HCT116 (cell line): ENCODE measurements around the gene OTOG. TPM values are rescaled to one million over a fixed set of nuclear protein-coding genes. Genes with fewer than 3 reads are reported as not detected.

ENCODE experiments used
- ATAC-seq: fragments of 200-7000 bp; cut with Tn5 transposase; 2 replicates; pipeline ENCODE4 v1.9.1; 2020; ENCODE audit warnings: mild to moderate bottlenecking, moderate library complexity
- BruUV-seq: library from RNA; stranded (reverse); fragments of 400-500 nt; replicated peaks from 2 replicates; lab custom pipeline; 2021; lab: Mats Ljungman, UMichigan
- CTCF ChIA-PET: fragments of 300-600 bp; sonication (Branson Sonifier 250); formaldehyde crosslinking; loops from one replicate; lab custom pipeline; 2021; ENCODE audit warnings: antibody characterized with exemption; lab: Charles Lee
- POLR2A ChIA-PET: fragments of 300-600, 350-600 bp; sonication (Branson Sonifier 250); formaldehyde crosslinking; loops from one replicate; lab custom pipeline; 2021; ENCODE audit warnings: antibody characterized with exemption; lab: Charles Lee
- RAD21 ChIA-PET, 2 experiments: fragments of 300-600 bp; sonication (Branson Sonifier 250); formaldehyde crosslinking; loops; one replicate each; lab custom pipeline; 2023; ENCODE audit warnings: low total read pairs in 2 of 2; ENCODE audit not compliant: uncharacterized antibody in 2 of 2, unreplicated experiment in 2 of 2, low non-redundant PET in 1 of 2; lab: Charles Lee
- DNase-seq: peaks from one replicate; pipeline ENCODE4 v3.0.0-alpha.2; 2010; ENCODE audit warnings: low read depth, low spot score
- H2AFZ ChIP-seq: fragments of 200-600 bp; shearing (Covaris generic), sonication (generic); 2 replicates; pipeline ENCODE4 v1.6.1; 2017; ENCODE audit warnings: low read depth, mixed run types, mixed read lengths, antibody characterized with exemption, low read length; ENCODE audit not compliant: poor library complexity, severe bottlenecking
- H3K27ac ChIP-seq: 2 replicates; pipeline ENCODE4 v1.5.1; 2012; ENCODE audit warnings: low read depth, low read length
- H3K27me3 ChIP-seq: fragments of 200-600 bp; sonication (generic); 2 replicates; pipeline ENCODE4 v1.6.1; 2016; ENCODE audit warnings: mixed run types, low read length, mixed read lengths; ENCODE audit not compliant: insufficient read depth
- H3K36me3 ChIP-seq, 2 experiments: fragments of 200-500 bp in 1 of 2; fragments of 200-600 bp in 1 of 2; sonication (Bioruptor generic) in 1 of 2; sonication (generic) in 1 of 2; 2 replicates each; pipeline versions ENCODE4 v1.5.1 to v1.6.1; 2014 to 2016; ENCODE audit warnings: low read length in 2 of 2, inconsistent platforms in 1 of 2, mixed read lengths in 1 of 2, mixed run types in 1 of 2; ENCODE audit not compliant: insufficient read depth in 2 of 2, control insufficient read depth in 1 of 2
- H3K4me1 ChIP-seq, 2 experiments: fragments of 200-600 bp in 1 of 2; sonication (generic) in 1 of 2; 2 replicates each; pipeline versions ENCODE4 v1.5.1 to v1.6.1; 2012 to 2017; ENCODE audit warnings: low read length in 2 of 2, inconsistent platforms in 1 of 2, mild to moderate bottlenecking in 1 of 2, mixed read lengths in 1 of 2, mixed run types in 1 of 2, moderate library complexity in 1 of 2; ENCODE audit not compliant: insufficient read depth in 2 of 2, control insufficient read depth in 1 of 2
- H3K4me2 ChIP-seq: fragments of 200-600 bp; sonication (generic); 2 replicates; pipeline ENCODE4 v1.6.1; 2017; ENCODE audit warnings: mixed run types, low read length, mixed read lengths
- H3K4me3 ChIP-seq, 2 experiments: fragments of 200-600 bp in 1 of 2; sonication (generic) in 1 of 2; replicated peaks in 1 of 2; 2 replicates each; pipeline ENCODE4 v1.5.1; 2011 to 2016; ENCODE audit warnings: low read length in 2 of 2, control low read depth in 1 of 2, low read depth in 1 of 2, mild to moderate bottlenecking in 1 of 2, mixed read lengths in 1 of 2, mixed run types in 1 of 2
- H3K79me2 ChIP-seq: fragments of 200-600 bp; sonication (generic); 2 replicates; pipeline ENCODE4 v1.6.1; 2017; ENCODE audit warnings: mild to moderate bottlenecking, mixed run types, low read length, moderate library complexity, mixed read lengths; ENCODE audit not compliant: insufficient read depth
- H3K9ac ChIP-seq: fragments of 200-600 bp; sonication (generic); 2 replicates; pipeline ENCODE4 v1.6.1; 2016; ENCODE audit warnings: low read length, mixed read lengths
- H3K9me2 ChIP-seq: fragments of 200-600 bp; sonication (generic), shearing (Covaris generic); 2 replicates; pipeline ENCODE4 v1.6.1; 2017; ENCODE audit warnings: mixed run types, mild to moderate bottlenecking, moderate library complexity; ENCODE audit not compliant: insufficient read depth
- H3K9me3 ChIP-seq, 2 experiments: fragments of 200-500 bp in 1 of 2; fragments of 200-600 bp in 1 of 2; sonication (Bioruptor generic) in 1 of 2; sonication (generic) in 1 of 2; 2 replicates each; pipeline ENCODE4 v1.6.1; 2014 to 2017; ENCODE audit warnings: low read length in 2 of 2, mixed read lengths in 2 of 2, inconsistent platforms in 1 of 2, low read depth in 1 of 2, mild to moderate bottlenecking in 1 of 2, mixed run types in 1 of 2, moderate library complexity in 1 of 2; ENCODE audit not compliant: control insufficient read depth in 1 of 2, insufficient read depth in 1 of 2
- H4K20me1 ChIP-seq: fragments of 200-600 bp; sonication (generic), shearing (Covaris generic); 2 replicates; pipeline ENCODE4 v1.6.1; 2017; ENCODE audit warnings: mixed run types, mild to moderate bottlenecking, moderate library complexity; ENCODE audit not compliant: insufficient read depth
- CBX3 ChIP-seq: IDR thresholded peaks from 2 replicates; pipeline ENCODE4 v1.6.1; 2012; ENCODE audit warnings: low read depth
- CEBPB ChIP-seq: IDR thresholded peaks from 2 replicates; pipeline ENCODE4 v1.6.1; 2012; ENCODE audit warnings: low read depth
- EGR1 ChIP-seq: IDR thresholded peaks from 2 replicates; pipeline ENCODE4 v1.6.1; 2012; ENCODE audit warnings: low read depth
- ELF1 ChIP-seq: IDR thresholded peaks from 2 replicates; pipeline ENCODE4 v1.6.1; 2012; ENCODE audit warnings: low read depth, borderline replicate concordance
- EZH2 ChIP-seq: fragments of 200-600 bp; sonication (generic); IDR thresholded peaks from 2 replicates; pipeline ENCODE4 v1.6.1; 2017; ENCODE audit warnings: antibody characterized with exemption, mixed run types
- EZH2phosphoT487 ChIP-seq: fragments of 200-600 bp; IDR thresholded peaks from 2 replicates; pipeline ENCODE4 v1.6.1; 2018; ENCODE audit warnings: antibody characterized with exemption, borderline replicate concordance
- JUND ChIP-seq: IDR thresholded peaks from 2 replicates; pipeline ENCODE4 v1.6.1; 2012
- MAX ChIP-seq: IDR thresholded peaks from 2 replicates; pipeline ENCODE4 v1.6.1; 2012
- POLR2A ChIP-seq: IDR thresholded peaks from 2 replicates; pipeline ENCODE4 v1.7.0; 2011; ENCODE audit warnings: borderline replicate concordance; ENCODE audit not compliant: insufficient read depth, insufficient read length; ENCODE audit errors: extremely low read depth
- POLR2AphosphoS5 ChIP-seq: IDR thresholded peaks from 2 replicates; pipeline ENCODE4 v1.6.1; 2011; ENCODE audit warnings: mild to moderate bottlenecking, low read depth, low read length, moderate library complexity
- RAD21 ChIP-seq: IDR thresholded peaks from 2 replicates; pipeline ENCODE4 v1.6.1; 2012; ENCODE audit warnings: low read depth, mild to moderate bottlenecking
- SIN3A ChIP-seq: IDR thresholded peaks from 2 replicates; pipeline ENCODE4 v1.6.1; 2012; ENCODE audit warnings: low read depth
- SP1 ChIP-seq: IDR thresholded peaks from 2 replicates; pipeline ENCODE4 v1.6.1; 2012; ENCODE audit warnings: low read depth
- TCF7L2 ChIP-seq: IDR thresholded peaks from 2 replicates; pipeline ENCODE4 v1.7.0; 2011; ENCODE audit warnings: borderline replicate concordance, inconsistent platforms; ENCODE audit not compliant: insufficient read depth, insufficient read length; ENCODE audit errors: extremely low read depth
- YY1 ChIP-seq: IDR thresholded peaks from 2 replicates; pipeline ENCODE4 v1.6.1; 2011; ENCODE audit warnings: low read length, low read depth, moderate library complexity, mild to moderate bottlenecking; ENCODE audit not compliant: insufficient replicate concordance; ENCODE audit errors: extremely low read depth
- ZFX ChIP-seq: fragments of 450-650 bp; IDR thresholded peaks from 2 replicates; pipeline ENCODE4 v1.6.1; 2017
- ZNF274 ChIP-seq: fragments of 200-500 bp; sonication (Bioruptor generic); IDR thresholded peaks from 2 replicates; pipeline ENCODE4 v1.6.1; 2014; ENCODE audit warnings: mild to moderate bottlenecking, low read depth, low read length, inconsistent platforms
- intact Hi-C: fragments of 100-400 bp; cut with micrococcal nuclease; formaldehyde crosslinking; loops from 2 replicates; pipeline ENCODE4 v1.10.0; 2022
- total RNA-seq: library from RNA; stranded (reverse); gene quantifications from one replicate; pipeline ENCODE4 v1.2.1, GENCODE V29; 2021; ENCODE audit not compliant: unreplicated experiment
- TF ChIP-seq, protein P1 (sequence below): IDR thresholded peaks from 2 replicates; pipeline ENCODE4 v1.6.1; 2011; ENCODE audit warnings: mild to moderate bottlenecking, low read length, moderate library complexity; ENCODE audit not compliant: insufficient replicate concordance; ENCODE audit errors: extremely low read depth
- TF ChIP-seq, protein P2 (sequence below): IDR thresholded peaks from 2 replicates; pipeline ENCODE4 v1.6.1; 2012; ENCODE audit warnings: low read depth
- TF ChIP-seq, protein P3 (sequence below): IDR thresholded peaks from 2 replicates; pipeline ENCODE4 v1.6.1; 2012

Gene OTOG
- total RNA-seq, 1 experiment from 2014 or later: 0.07 TPM

- peaks cover 0 to 3% of the 10 kb centered on the region in 2 experiments; a peak in 2 of 4 replicates for H3K4me1 ChIP-seq
- no peak overlapping the region for H3K4me2 ChIP-seq
- H3K36me3 ChIP-seq: no peaks in the 10 kb centered on the region
- intact Hi-C loops: no loop called here
- TF ChIP-seq SIN3A: no peak
- TF ChIP-seq JUND: no peak
- TF ChIP-seq, protein P1, sequence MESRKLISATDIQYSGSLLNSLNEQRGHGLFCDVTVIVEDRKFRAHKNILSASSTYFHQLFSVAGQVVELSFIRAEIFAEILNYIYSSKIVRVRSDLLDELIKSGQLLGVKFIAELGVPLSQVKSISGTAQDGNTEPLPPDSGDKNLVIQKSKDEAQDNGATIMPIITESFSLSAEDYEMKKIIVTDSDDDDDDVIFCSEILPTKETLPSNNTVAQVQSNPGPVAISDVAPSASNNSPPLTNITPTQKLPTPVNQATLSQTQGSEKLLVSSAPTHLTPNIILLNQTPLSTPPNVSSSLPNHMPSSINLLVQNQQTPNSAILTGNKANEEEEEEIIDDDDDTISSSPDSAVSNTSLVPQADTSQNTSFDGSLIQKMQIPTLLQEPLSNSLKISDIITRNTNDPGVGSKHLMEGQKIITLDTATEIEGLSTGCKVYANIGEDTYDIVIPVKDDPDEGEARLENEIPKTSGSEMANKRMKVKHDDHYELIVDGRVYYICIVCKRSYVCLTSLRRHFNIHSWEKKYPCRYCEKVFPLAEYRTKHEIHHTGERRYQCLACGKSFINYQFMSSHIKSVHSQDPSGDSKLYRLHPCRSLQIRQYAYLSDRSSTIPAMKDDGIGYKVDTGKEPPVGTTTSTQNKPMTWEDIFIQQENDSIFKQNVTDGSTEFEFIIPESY: no peak
- TF ChIP-seq, protein P2, sequence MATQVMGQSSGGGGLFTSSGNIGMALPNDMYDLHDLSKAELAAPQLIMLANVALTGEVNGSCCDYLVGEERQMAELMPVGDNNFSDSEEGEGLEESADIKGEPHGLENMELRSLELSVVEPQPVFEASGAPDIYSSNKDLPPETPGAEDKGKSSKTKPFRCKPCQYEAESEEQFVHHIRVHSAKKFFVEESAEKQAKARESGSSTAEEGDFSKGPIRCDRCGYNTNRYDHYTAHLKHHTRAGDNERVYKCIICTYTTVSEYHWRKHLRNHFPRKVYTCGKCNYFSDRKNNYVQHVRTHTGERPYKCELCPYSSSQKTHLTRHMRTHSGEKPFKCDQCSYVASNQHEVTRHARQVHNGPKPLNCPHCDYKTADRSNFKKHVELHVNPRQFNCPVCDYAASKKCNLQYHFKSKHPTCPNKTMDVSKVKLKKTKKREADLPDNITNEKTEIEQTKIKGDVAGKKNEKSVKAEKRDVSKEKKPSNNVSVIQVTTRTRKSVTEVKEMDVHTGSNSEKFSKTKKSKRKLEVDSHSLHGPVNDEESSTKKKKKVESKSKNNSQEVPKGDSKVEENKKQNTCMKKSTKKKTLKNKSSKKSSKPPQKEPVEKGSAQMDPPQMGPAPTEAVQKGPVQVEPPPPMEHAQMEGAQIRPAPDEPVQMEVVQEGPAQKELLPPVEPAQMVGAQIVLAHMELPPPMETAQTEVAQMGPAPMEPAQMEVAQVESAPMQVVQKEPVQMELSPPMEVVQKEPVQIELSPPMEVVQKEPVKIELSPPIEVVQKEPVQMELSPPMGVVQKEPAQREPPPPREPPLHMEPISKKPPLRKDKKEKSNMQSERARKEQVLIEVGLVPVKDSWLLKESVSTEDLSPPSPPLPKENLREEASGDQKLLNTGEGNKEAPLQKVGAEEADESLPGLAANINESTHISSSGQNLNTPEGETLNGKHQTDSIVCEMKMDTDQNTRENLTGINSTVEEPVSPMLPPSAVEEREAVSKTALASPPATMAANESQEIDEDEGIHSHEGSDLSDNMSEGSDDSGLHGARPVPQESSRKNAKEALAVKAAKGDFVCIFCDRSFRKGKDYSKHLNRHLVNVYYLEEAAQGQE: no peak
- TF ChIP-seq ELF1: no peak
- no peak for TF ChIP-seq EZH2
- TF ChIP-seq ZFX: no peak
- no peak for TF ChIP-seq RAD21
- no peak for TF ChIP-seq POLR2A
- TF ChIP-seq TCF7L2: no peak
- no peak for TF ChIP-seq SP1
- TF ChIP-seq ZNF274: no peak
- no peak for TF ChIP-seq EGR1
- TF ChIP-seq POLR2AphosphoS5: no peak
- TF ChIP-seq, protein P3, sequence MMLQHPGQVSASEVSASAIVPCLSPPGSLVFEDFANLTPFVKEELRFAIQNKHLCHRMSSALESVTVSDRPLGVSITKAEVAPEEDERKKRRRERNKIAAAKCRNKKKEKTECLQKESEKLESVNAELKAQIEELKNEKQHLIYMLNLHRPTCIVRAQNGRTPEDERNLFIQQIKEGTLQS: no peak
- TF ChIP-seq CBX3: no peak
- TF ChIP-seq CEBPB: no peak
- TF ChIP-seq YY1: no peak
- TF ChIP-seq EZH2phosphoT487: no peak
- no peak for TF ChIP-seq MAX
- CTCF ChIA-PET: no interaction called here
- H2AFZ ChIP-seq: no peak overlapping the region
- DNase-seq: no peak
- no peaks in the 10 kb centered on the region for H3K79me2 ChIP-seq
- no peak overlapping the region for H3K27ac ChIP-seq
- no peak overlapping the region for H3K4me3 ChIP-seq
- H3K27me3 ChIP-seq: no peaks in the 10 kb centered on the region
- no peaks in the 10 kb centered on the region for H3K9me2 ChIP-seq
- RAD21 ChIA-PET: no interaction called here
- no TSS peak for BruUV-seq
- POLR2A ChIA-PET: no interaction called here
- H3K9ac ChIP-seq: no peak overlapping the region
- H4K20me1 ChIP-seq: no peaks in the 10 kb centered on the region
- ATAC-seq: no peak
- H3K9me3 ChIP-seq: no peaks in the 10 kb centered on the region
These were observed 11.1 kb downstream of the OTOG start for GRCh38 chr11:17558025-17558780.
